Prostate gland (tissue), 2 donors: ENCODE data around the gene SLC7A14.

Experiments used
- CTCF ChIP-seq, 4 experiments: fragments of 200-600 bp in 2 of 4; fragments of 450-650 bp in 2 of 4; sonication (generic) in 2 of 4; IDR thresholded peaks; 1 replicate in 3 of 4; 2 replicates in 1 of 4; pipeline ENCODE4 v1.5.1; 2016 to 2019; ENCODE audit warnings: antibody characterized with exemption in 4 of 4, mild to moderate bottlenecking in 2 of 4, moderate library complexity in 2 of 4
- POLR2A ChIP-seq: fragments of 450-650 bp; IDR thresholded peaks from one replicate; pipeline ENCODE4 v1.6.1; 2016; ENCODE audit warnings: antibody characterized with exemption, mild to moderate bottlenecking

- TF ChIP-seq CTCF (IDR thresholded peaks at IDR 0.05) (no peak), POLR2A (no peak)
These were observed 77.0 kb downstream of the SLC7A14 start for GRCh38 chr3:170508839-170509238.
